Activated T-cell treated with anti-CD3 and anti-CD28 coated beads, Interleukin-2, amount 50 U/mL, for 72 hours (primary cell): ENCODE measurements around the gene TMEM151B. TPM values are rescaled to one million over a fixed set of nuclear protein-coding genes. Genes with fewer than 3 reads are reported as not detected.
"Not testable (repeated sequence)": the region's sequence is repeated elsewhere in the genome, so short reads cannot be mapped to it uniquely, and the experiment has no call there.

Source experiments
- ATAC-seq, 2 donors: fragments of 150-1000 bp; cut with Tn5 transposase; replicated peaks in 1 of 2; 2 replicates each; pipeline ENCODE4 v1.10.0; 2021; ENCODE audit warnings: moderate library complexity in 2 of 2, mild to moderate bottlenecking in 1 of 2
- DNase-seq, 2 donors: peaks; one replicate each; pipeline ENCODE4 v3.0.0; 2021 to 2022; ENCODE audit warnings: mixed read lengths in 1 of 2
- H3K27ac Mint-ChIP-seq: one replicate; pipeline ENCODE4 v1.8.0; 2022; ENCODE audit warnings: mild to moderate bottlenecking, moderate library complexity, mixed read lengths
- H3K27me3 Mint-ChIP-seq: one replicate; pipeline ENCODE4 v1.8.0; 2022; ENCODE audit warnings: low read depth, mixed read lengths
- H3K36me3 Mint-ChIP-seq, 2 donors: one replicate each; pipeline ENCODE4 v1.8.0; 2022; ENCODE audit warnings: mixed read lengths in 2 of 2, mild to moderate bottlenecking in 1 of 2; ENCODE audit not compliant: insufficient read depth in 2 of 2
- H3K4me1 Mint-ChIP-seq: one replicate; pipeline ENCODE4 v1.8.0; 2022; ENCODE audit warnings: low read depth, mixed read lengths
- H3K4me3 Mint-ChIP-seq, 2 donors: one replicate each; pipeline ENCODE4 v1.8.0; 2022; ENCODE audit warnings: mild to moderate bottlenecking in 2 of 2, mixed read lengths in 2 of 2, moderate library complexity in 2 of 2
- H3K9me3 Mint-ChIP-seq, 2 donors: one replicate each; pipeline ENCODE4 v1.8.0; 2022; ENCODE audit warnings: mixed read lengths in 2 of 2
- total RNA-seq, 2 donors: library from RNA; stranded (reverse); gene quantifications; one replicate each; pipeline ENCODE4 v1.2.3, GENCODE V29; 2022

TMEM151B gene
- total RNA-seq, 2 donors from 2014 or later = 0.25 TPM; not detected in 1

DNA sequence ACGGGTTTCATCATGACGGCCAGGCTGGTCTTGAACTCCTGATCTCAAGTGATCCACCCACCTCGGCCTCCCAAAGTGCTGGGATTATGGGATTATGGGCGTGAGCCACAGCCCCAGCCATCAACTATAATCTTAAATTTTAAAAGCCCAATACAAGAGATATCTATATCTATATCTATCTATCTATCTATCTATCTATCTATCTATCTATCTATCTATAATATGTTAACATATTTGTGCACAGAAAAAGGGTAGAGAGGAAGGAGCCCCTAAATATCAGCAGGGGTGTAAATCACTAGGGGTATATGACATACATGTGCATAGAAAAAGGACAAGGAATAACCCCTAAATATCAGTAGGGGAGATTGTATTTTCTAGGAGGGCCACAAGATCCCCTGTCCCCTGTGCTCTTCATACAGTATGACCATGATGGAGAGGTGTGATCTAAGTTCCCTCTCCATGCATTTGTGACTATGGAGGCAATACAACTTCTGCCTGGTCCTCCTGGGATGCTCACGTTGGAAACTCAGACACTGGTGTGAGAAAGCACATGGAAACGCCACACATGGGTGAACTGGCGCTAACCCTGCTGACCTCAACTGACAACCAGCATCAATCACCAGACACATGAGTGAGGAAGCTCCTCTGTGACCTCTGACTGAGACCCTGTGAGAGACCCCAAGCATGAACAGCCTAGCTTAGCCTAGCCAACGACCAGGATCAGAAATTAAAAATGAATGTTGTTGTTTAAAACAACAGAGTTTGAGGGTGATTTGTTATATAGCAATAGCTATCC, 71.0 kb downstream of the TMEM151B start:
- H3K27me3 Mint-ChIP-seq = peaks cover 56% of the 10 kb centered on the region
- no peak overlapping the region for H3K27ac Mint-ChIP-seq
- ATAC-seq (no peak), DNase-seq (no peak)
- H3K4me3 Mint-ChIP-seq = no peak overlapping the region
- H3K36me3 Mint-ChIP-seq = no peaks in the 10 kb centered on the region
- no peaks in the 10 kb centered on the region for H3K9me3 Mint-ChIP-seq
- H3K4me1 Mint-ChIP-seq = peaks cover 5% of the 10 kb centered on the region

DNA sequence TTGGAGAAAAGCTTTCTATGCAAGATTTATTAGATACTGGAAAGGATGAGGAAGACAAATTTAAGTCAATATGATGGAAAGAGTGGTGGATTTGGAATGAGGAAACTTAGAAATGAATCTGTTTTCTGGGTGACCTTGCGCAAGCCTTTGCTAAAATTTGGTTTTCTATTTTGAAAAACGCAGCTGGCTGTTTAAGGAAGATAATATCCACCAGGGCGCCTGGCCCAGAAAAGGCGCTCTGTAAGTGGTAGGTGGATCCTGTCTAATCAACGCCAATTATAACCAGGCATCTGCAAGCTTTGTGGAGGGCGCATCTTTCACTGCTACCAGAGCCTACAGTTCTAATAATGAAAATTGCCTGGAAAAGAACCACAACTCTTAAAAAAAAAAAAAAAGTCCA, 71.8 kb downstream of the TMEM151B start:
- H3K27me3 Mint-ChIP-seq = peaks cover 52% of the 10 kb centered on the region
- ATAC-seq (no peak), DNase-seq (no peak)
- no peak overlapping the region for H3K4me3 Mint-ChIP-seq
- no peaks in the 10 kb centered on the region for H3K9me3 Mint-ChIP-seq
- peaks cover 5% of the 10 kb centered on the region for H3K4me1 Mint-ChIP-seq
- no peaks in the 10 kb centered on the region for H3K36me3 Mint-ChIP-seq
- no peak overlapping the region for H3K27ac Mint-ChIP-seq

DNA sequence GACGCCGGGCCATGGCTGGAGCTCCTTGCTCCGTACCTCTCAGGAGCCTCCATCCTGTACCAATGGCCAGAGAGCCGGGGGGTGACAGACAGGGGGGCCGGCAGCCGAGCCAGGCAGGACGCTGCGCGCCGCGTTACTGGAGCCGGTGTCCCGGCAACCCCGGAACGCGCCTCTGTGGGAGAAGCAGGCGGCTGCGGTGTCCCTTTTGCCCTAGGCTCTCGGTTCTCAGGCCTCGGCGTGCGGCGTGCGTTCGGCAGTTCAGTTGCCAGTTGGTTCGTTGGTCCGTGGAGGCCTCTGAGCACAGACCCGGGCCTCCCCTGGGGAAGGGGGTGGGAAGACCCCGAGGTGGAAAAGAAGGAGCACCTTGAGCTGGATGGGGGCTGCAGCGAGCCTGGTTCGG, 72.2 kb downstream of the TMEM151B start, which contains the start of gene SPATS1:
Gene SPATS1 (plus strand): TSS at position 162 of the 400 bp plus-strand sequence. CDS start 446 bp downstream, outside the sequence.
- no peak within 1 kb of the TSS for H3K27ac Mint-ChIP-seq
- peaks cover 5% of the 10 kb centered on the region for H3K4me1 Mint-ChIP-seq
- H3K27me3 Mint-ChIP-seq = peaks cover 47% of the 10 kb centered on the region
- DNase-seq (peak; percentile 10), ATAC-seq (no peak)
- no peaks in the 10 kb centered on the region for H3K36me3 Mint-ChIP-seq
- H3K9me3 Mint-ChIP-seq = no peaks in the 10 kb centered on the region
- no peak within 1 kb of the TSS for H3K4me3 Mint-ChIP-seq

DNA sequence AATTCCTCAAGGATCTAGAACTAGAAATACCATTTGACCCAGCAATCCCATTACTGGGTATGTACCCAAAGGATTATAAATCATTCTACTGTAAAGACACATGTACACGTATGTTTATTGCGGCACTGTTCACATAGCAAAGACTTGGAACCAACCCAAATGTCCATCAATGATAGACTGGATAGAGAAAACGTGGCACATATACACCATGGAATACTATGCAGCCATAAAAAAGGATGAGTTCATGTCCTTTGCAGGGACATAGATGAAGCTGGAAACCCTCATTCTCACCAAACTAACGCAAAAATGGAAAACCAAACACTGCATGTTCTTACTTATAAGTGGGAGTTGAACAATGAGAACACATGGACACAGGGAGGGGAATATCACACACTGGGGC, 76.6 kb downstream of the TMEM151B start:
- H3K4me1 Mint-ChIP-seq, H3K9me3 Mint-ChIP-seq, H3K27ac Mint-ChIP-seq, ATAC-seq, H3K36me3 Mint-ChIP-seq, DNase-seq, H3K4me3 Mint-ChIP-seq: not testable (repeated sequence)
- H3K27me3 Mint-ChIP-seq = peaks cover 39% of the 10 kb centered on the region

DNA sequence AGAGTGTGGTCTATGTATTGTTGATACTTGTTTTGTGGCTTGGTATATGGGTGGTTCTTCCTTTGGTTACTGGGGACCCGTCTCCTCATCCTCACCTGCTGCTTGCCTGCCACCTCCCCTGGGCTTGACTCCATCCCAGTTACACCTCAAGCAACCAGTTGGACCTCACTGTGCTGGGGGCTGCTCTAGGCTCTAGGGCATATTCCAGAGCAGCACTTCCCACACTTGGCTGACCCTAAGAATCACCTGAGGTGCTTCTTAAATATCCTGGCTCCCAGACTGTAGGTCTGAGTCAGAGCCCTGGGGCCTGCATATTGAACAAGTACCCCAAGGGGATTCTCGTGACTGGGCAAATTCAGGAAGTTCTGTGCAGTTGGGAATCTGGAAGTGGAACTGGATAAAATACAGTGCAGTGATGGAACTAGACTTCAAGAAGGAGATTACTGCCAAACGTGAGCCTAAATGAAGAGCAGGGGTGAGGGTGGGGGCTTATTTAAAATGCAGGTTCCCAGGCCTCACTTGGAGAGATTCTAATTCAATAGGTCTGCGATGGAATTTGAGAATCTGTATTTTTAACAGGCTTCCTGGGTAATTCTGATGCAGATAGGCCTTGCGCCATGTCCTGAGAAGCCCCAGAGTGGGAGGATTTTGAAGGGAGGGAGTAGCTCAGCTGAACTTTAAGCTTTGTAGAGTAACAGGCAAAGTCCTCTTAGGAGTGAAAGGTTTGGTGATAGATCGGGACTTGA, 79.8 kb downstream of the TMEM151B start:
- Mint-ChIP-seq H3K27ac (no peak overlapping the region), H3K4me1 (no peaks in the 10 kb centered on the region), H3K36me3 (no peaks in the 10 kb centered on the region), H3K9me3 (no peaks in the 10 kb centered on the region), H3K4me3 (no peak overlapping the region), H3K27me3 (peaks cover 6% of the 10 kb centered on the region)
- no peak for DNase-seq
- no peak for ATAC-seq

DNA sequence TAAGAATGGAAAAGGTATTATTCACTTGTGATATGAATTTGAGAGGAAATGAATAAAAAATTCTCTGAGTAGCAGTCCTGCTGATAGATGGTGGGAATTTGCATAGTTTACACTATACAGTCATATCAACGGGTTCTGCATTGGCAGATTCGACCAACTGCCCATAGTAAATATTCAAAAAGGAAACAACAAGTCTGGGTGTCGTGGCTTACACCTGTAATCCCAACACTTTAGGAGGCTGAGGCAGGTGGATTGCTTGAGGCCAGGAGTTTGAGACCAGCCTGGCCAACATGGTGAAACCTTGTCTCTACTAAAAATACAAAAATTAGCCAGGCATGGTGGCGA, 80.4 kb downstream of the TMEM151B start:
- H3K27me3 Mint-ChIP-seq, H3K4me1 Mint-ChIP-seq, H3K9me3 Mint-ChIP-seq, H3K36me3 Mint-ChIP-seq, DNase-seq, H3K27ac Mint-ChIP-seq, H3K4me3 Mint-ChIP-seq, ATAC-seq: not testable (repeated sequence)

DNA sequence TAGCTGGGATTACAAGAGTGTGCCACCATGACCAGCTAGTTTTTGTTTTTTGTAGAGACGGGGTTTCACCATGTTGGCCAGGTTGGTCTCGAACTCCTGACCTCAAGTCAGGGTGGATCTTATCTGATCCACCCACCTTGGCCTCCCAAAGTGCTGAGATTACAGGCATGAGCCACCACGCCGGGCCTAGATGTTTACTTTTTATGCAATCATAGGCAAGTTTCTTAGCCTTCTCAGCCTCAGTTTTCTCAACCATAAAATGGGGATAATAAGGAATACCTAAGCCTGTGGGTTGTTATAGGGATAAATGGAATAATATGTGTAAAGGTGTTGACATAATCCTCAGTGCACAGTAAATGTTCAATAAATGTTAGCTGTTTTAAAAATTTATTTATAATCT, 82.0 kb downstream of the TMEM151B start:
- Mint-ChIP-seq H3K27me3 (peaks cover 15% of the 10 kb centered on the region), H3K27ac (no peak overlapping the region), H3K4me1 (no peaks in the 10 kb centered on the region), H3K4me3 (no peak overlapping the region), H3K9me3 (peaks cover 0 to 6% of the 10 kb centered on the region in 2 donors), H3K36me3 (peaks cover 0 to 3% of the 10 kb centered on the region in 2 donors)
- ATAC-seq (no peak), DNase-seq (no peak)

DNA sequence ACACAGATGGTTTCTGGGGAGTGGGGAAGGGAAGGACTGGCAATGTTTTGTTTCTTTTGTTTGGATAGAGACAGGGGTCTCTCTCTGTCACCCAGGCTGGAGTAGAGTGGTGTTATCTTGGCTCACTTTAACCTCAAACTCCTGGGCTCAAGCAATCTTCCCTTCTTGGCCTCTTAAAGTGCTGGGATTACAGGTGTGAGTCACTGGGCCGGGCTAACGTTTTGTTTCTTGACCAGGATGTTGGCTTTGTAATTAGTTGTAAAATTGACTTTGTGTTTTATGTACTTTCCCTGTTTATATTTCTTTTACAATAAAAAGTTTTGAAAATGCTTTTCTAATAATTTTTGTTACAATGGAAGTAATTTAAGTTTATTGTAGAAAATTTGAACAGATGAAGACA, 83.1 kb downstream of the TMEM151B start:
- DNase-seq (no peak), ATAC-seq (no peak)
- no peak overlapping the region for H3K27ac Mint-ChIP-seq
- no peaks in the 10 kb centered on the region for H3K4me1 Mint-ChIP-seq
- H3K27me3 Mint-ChIP-seq = peaks cover 26% of the 10 kb centered on the region
- H3K9me3 Mint-ChIP-seq = peaks cover 0 to 6% of the 10 kb centered on the region in 2 donors
- H3K36me3 Mint-ChIP-seq = peaks cover 0 to 3% of the 10 kb centered on the region in 2 donors
- H3K4me3 Mint-ChIP-seq = no peak overlapping the region

DNA sequence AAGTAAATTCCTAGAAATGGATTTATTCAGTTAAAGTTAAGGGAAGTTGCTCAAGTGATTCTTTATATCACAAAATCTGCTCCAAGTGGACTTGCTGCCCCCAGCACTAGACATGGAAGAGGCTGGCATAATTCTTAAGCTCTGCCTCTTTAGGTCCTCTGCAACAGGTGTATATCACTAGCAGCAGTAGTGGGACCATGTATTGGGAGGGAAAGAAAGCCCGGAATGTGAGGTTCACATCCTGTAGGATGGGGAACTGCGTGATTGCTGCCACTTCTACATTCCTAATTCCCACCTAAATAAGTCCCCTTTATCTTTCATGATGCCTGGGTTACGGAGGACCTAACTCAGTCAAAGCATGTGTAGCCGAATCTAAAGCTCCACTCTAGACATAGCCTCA, 85.4 kb downstream of the TMEM151B start:
- H3K9me3 Mint-ChIP-seq = peaks cover 0 to 6% of the 10 kb centered on the region in 2 donors

DNA sequence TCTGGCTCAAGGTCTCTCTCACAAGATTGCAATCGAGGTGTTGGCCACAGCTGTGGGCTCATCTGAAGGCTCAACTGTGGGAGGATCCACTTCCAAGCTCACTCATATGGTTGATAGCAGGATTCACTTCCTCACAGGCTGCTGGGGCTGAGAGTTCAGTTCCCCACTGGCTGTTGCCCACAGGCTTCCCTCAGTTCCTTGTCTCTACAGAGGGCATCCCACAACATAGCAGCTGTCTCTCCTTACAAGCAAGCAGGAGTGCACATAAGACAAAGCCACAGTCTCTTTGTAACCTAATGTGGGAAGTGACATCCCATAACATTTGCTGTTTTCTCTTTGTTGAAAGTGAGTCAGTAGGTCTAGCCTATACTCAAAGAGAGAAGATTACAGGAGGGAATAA, 86.2 kb downstream of the TMEM151B start:
- peaks cover 0 to 3% of the 10 kb centered on the region in 2 donors for H3K36me3 Mint-ChIP-seq
- no peaks in the 10 kb centered on the region for H3K4me1 Mint-ChIP-seq
- H3K4me3 Mint-ChIP-seq = no peak overlapping the region
- peaks cover 0 to 6% of the 10 kb centered on the region in 2 donors for H3K9me3 Mint-ChIP-seq
- H3K27me3 Mint-ChIP-seq = peaks cover 31% of the 10 kb centered on the region
- H3K27ac Mint-ChIP-seq = no peak overlapping the region
- DNase-seq (no peak), ATAC-seq (no peak)

More for the DNA sequence above, 85.4 kb downstream of the TMEM151B start:
- H3K36me3 Mint-ChIP-seq = peaks cover 0 to 3% of the 10 kb centered on the region in 2 donors
- no peaks in the 10 kb centered on the region for H3K4me1 Mint-ChIP-seq
- ATAC-seq (no peak), DNase-seq (no peak)
- no peak overlapping the region for H3K4me3 Mint-ChIP-seq
- H3K27ac Mint-ChIP-seq = no peak overlapping the region
- H3K27me3 Mint-ChIP-seq = peaks cover 31% of the 10 kb centered on the region

Other genes starting within 250 kb of the TMEM151B start
- 10 to 100 TPM; 31.6 to 33.6 TPM for gene MRPL14, start 143.0 kb upstream of the TMEM151B start, total RNA-seq
- gene TMEM63B, start 142.9 kb upstream of the TMEM151B start, total RNA-seq = 10 to 100 TPM; 16.3 to 17.9 TPM
- gene CAPN11, start 111.6 kb upstream of the TMEM151B start, total RNA-seq = under 1 TPM in 1 of 2 donors, not detected in 1; 0.39 TPM
- not detected for gene MYMX, start 53.5 kb upstream of the TMEM151B start, total RNA-seq
- gene SLC29A1, start 46.9 kb upstream of the TMEM151B start, total RNA-seq = 10 to 100 TPM; 21.7 to 28.0 TPM
- gene HSP90AB1, start 23.3 kb upstream of the TMEM151B start, total RNA-seq = 1,000 to 10,000 TPM in 1 of 2 donors, 100 to 1,000 TPM in 1; 915 to 1,109 TPM
- gene SLC35B2, start 12.9 kb upstream of the TMEM151B start, total RNA-seq = 10 to 100 TPM; 13.9 to 16.9 TPM
- 10 to 100 TPM; 18.1 to 19.8 TPM for gene NFKBIE, start 4.9 kb upstream of the TMEM151B start, total RNA-seq
- 10 to 100 TPM; 12.3 to 15.2 TPM for gene AARS2, start 42.9 kb downstream of the TMEM151B start, total RNA-seq
- not detected for gene SPATS1, start 72.2 kb downstream of the TMEM151B start, total RNA-seq
- gene CDC5L, start 117.3 kb downstream of the TMEM151B start, total RNA-seq = 10 to 100 TPM; 17.9 to 19.3 TPM